AG04450 (cell line): ENCODE data around the gene TAF3. TPM values are rescaled to one million over a fixed set of nuclear protein-coding genes. Genes with fewer than 3 reads are reported as not detected.

ENCODE experiments used
- CTCF ChIA-PET: fragments of 300-600, 350-600 bp; formaldehyde crosslinking; extraction: SDS; loops from one replicate; lab custom pipeline; 2022; ENCODE audit warnings: antibody characterized with exemption, inconsistent platforms; lab: Charles Lee
- POLR2A ChIA-PET: fragments of 350-600 bp; formaldehyde crosslinking; extraction: SDS; loops from one replicate; lab custom pipeline; 2021; ENCODE audit warnings: antibody characterized with exemption, inconsistent platforms; lab: Yijun Ruan, JAX
- DNase-seq: peaks from one replicate; pipeline ENCODE4 v3.0.0-alpha.2; 2011; ENCODE audit warnings: low read depth, low spot score
- H3K27ac ChIP-seq: one replicate; pipeline ENCODE4 v1.5.1; 2012; ENCODE audit warnings: low read depth, low read length, control low read depth
- H3K27me3 ChIP-seq: one replicate; pipeline ENCODE4 v1.6.0; 2012; ENCODE audit warnings: low read length; ENCODE audit not compliant: control insufficient read depth, insufficient read depth
- H3K4me3 ChIP-seq: 2 replicates; pipeline ENCODE4 v1.5.1; 2011; ENCODE audit warnings: mild to moderate bottlenecking, low read depth, low read length, control low read depth
- H3K9me3 ChIP-seq: 2 replicates; pipeline ENCODE4 v1.5.1; 2012; ENCODE audit warnings: low read length; ENCODE audit not compliant: control insufficient read depth, insufficient read depth
- polyA plus RNA-seq: library from polyadenylated mRNA; depleted of rRNA; stranded (reverse); fragments of >200 nt; gene quantifications from 2 replicates; pipeline ENCODE4 v1.2.3, GENCODE V29; 2011
- TF ChIP-seq, protein P1 (sequence below): IDR thresholded peaks from 2 replicates; pipeline ENCODE4 v1.5.1; 2011; ENCODE audit warnings: low read depth, low read length, control low read depth, inconsistent platforms

The TAF3 gene
- polyA plus RNA-seq, 1 experiment = 3.1 TPM

DNA sequence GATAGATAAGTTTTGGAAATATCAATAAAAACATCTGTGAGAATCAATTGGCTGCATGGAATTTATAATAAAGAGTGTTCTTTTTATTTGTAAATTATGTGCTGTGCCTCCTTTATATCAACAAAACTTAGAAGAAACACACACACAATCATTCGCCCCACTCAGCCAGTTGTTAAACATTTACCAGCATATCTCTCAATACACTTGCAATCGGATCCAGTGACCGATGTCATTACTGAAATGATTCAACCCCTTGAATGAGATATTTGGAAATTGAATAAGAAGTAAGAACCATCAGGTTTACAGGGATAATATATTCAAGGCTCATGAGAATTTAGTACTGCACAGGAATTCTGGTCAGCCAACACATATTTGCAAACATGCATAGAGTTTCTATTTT is 35.6 kb downstream of the TAF3 start:
- Histone ChIP-seq H3K9me3 (no peaks in the 10 kb centered on the region), H3K27ac (no peak overlapping the region), H3K27me3 (no peaks in the 10 kb centered on the region), H3K4me3 (no peak overlapping the region)
- ChIA-PET CTCF (no interaction called here), POLR2A (no interaction called here)
- TF ChIP-seq, protein P1, sequence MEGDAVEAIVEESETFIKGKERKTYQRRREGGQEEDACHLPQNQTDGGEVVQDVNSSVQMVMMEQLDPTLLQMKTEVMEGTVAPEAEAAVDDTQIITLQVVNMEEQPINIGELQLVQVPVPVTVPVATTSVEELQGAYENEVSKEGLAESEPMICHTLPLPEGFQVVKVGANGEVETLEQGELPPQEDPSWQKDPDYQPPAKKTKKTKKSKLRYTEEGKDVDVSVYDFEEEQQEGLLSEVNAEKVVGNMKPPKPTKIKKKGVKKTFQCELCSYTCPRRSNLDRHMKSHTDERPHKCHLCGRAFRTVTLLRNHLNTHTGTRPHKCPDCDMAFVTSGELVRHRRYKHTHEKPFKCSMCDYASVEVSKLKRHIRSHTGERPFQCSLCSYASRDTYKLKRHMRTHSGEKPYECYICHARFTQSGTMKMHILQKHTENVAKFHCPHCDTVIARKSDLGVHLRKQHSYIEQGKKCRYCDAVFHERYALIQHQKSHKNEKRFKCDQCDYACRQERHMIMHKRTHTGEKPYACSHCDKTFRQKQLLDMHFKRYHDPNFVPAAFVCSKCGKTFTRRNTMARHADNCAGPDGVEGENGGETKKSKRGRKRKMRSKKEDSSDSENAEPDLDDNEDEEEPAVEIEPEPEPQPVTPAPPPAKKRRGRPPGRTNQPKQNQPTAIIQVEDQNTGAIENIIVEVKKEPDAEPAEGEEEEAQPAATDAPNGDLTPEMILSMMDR = no peak
- DNase-seq = no peak

GRCh38 chr10:7855205-7855604 is 36.9 kb downstream of the TAF3 start:
- CTCF ChIA-PET = interaction anchor here (0.6 kb wide), 2 partner anchors 14 to 17 kb away, joined by 3 to 4 read pairs; no protein-coding TSS in a partner anchor

DNA sequence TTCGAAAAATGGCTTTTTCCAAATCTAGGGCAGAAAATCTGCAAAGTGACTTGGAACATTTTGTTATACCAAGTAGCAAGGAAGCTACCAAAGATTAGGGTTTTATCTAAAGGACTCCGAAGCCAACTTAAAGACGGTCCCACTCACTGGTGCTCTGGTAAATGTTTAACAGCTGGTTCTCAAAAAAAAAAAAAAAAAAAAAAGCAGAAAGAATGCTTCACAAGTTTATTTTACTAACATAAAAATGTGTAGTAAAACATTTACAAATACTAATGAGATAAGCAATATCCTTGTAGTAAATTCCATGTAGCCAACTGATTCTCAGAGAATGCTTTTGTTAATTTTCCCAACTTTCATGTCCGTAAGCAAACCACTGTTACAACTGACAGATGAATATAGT is 38.4 kb downstream of the TAF3 start:
- TF ChIP-seq, protein P1 = no peak
- no peak overlapping the region for H3K4me3 ChIP-seq
- H3K27me3 ChIP-seq = no peaks in the 10 kb centered on the region
- H3K27ac ChIP-seq = no peak overlapping the region
- CTCF ChIA-PET = interaction anchor here (0.6 to 1.2 kb wide), 5 partner anchors 10 to 1352 kb away, joined by 3 to 10 read pairs (median 3); no protein-coding TSS in a partner anchor
- POLR2A ChIA-PET = no interaction called here
- no peak for DNase-seq
- peaks cover 10% of the 10 kb centered on the region for H3K9me3 ChIP-seq

More at GRCh38 chr10:7855205-7855604, 36.9 kb downstream of the TAF3 start:
- POLR2A ChIA-PET = no interaction called here
- H3K27ac ChIP-seq = no peak overlapping the region
- no peak for DNase-seq
- TF ChIP-seq, protein P1 = no peak
- H3K4me3 ChIP-seq = no peak overlapping the region
- H3K27me3 ChIP-seq = no peaks in the 10 kb centered on the region
- peaks cover 3% of the 10 kb centered on the region for H3K9me3 ChIP-seq

- CTCF ChIA-PET = interaction anchor here (0.7 to 1.1 kb wide), 2 partner anchors 10 to 15 kb away, joined by 3 read pairs; no protein-coding TSS in a partner anchor
- TF ChIP-seq, protein P1 = no peak
- Histone ChIP-seq H3K4me3 (no peak overlapping the region), H3K27me3 (no peaks in the 10 kb centered on the region), H3K27ac (no peak overlapping the region), H3K9me3 (peaks cover 10% of the 10 kb centered on the region)
- no peak for DNase-seq
- POLR2A ChIA-PET = no interaction called here
Measured at GRCh38 chr10:7857262-7857661, 39.0 kb downstream of the TAF3 start.

- ChIA-PET POLR2A (no interaction called here), CTCF (interaction anchor here (0.7 to 1.0 kb wide), 2 partner anchors 9 to 191 kb away, joined by 3 to 6 read pairs; no protein-coding TSS in a partner anchor)
- Histone ChIP-seq H3K4me3 (no peak overlapping the region), H3K27me3 (no peaks in the 10 kb centered on the region), H3K9me3 (peaks cover 10% of the 10 kb centered on the region), H3K27ac (no peak overlapping the region)
- DNase-seq = no peak
- TF ChIP-seq, protein P1 = no peak
Measured at GRCh38 chr10:7861509-7862120, 43.3 kb downstream of the TAF3 start.
